ENCODE results near the gene RAI1.

The RAI1 gene

DNA sequence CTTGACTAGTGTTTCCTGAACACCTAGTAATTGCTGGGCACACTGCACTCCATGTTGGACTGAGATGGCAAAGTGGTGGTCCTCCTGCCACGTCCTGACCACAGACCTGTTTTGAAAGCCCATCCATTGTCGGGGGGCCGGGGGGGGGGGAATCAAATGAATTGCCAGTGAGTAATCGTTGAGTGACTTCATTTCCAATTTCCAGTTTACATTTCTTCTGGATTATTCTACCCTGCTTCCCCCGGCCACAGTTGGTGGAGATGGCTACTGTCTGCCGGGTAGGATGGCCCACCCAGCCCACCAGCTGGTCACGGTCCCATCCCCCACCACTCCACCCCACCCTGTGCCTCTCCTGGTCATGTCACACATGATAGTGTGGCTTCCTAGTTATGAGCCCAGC lies 18.2 kb downstream of the RAI1 start:
- no peak for DNase-seq

DNA sequence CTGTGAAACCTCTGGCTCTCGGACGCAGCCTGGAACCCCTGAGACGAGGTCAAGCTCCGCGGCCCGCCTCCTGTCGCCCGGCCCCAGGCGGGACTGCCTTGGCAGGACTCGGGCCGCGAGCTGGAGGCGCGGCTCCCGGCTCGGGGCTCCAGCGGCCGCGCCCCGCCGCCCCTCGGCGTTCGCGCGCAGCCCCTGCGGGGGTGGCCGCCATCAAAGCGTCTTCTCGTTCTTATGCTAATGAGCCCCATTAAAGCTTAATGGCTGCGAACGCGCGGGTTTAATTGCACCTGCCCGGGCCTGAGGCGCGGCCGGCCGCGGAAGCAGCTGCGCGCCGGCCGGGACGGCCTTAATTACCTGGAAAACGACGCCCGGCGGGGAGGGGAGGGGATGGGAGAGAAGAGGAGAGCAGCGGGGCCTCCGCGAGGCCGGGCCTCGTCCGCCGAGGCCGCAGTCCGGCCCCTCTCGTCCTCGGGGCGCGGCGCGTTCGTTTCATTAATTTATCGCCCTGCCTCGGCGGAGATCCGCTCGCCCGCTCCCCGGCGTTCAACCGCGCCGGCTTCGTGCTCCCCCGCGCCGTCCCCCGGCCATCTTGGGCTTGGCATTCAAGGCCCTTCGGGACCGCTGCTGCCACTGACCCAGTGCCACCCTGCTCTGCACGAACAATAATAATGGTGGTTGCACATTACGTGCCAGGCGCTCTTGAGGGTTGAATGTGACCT lies 19.2 kb downstream of the RAI1 start:
- no peak for DNase-seq

- DNase-seq = no peak
These were observed 19.9 kb downstream of the RAI1 start for GRCh38 chr17:17701112-17701511.

DNA sequence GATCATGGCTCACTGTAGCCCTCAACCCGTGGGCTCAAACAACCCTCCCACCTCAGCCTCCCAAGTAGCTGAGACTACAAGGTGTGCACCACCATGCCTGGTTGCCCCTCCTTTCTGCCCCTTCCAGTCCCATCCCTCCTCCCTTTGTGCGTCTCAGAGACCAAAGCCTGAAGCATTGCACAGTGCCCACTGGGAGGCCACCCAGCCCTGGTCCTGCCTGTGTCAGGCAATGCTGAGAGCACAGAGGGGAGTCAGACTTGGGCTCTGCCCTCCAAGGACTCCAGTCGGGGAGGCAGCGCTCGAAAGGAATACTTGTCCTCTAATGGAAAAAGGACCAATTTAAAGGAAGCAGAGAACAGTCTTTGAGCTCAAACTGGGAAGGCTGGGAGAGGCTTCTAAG lies 20.4 kb downstream of the RAI1 start:
- DNase-seq = no peak

- DNase-seq = no peak
These were observed 21.3 kb downstream of the RAI1 start for GRCh38 chr17:17702449-17703139.

DNA sequence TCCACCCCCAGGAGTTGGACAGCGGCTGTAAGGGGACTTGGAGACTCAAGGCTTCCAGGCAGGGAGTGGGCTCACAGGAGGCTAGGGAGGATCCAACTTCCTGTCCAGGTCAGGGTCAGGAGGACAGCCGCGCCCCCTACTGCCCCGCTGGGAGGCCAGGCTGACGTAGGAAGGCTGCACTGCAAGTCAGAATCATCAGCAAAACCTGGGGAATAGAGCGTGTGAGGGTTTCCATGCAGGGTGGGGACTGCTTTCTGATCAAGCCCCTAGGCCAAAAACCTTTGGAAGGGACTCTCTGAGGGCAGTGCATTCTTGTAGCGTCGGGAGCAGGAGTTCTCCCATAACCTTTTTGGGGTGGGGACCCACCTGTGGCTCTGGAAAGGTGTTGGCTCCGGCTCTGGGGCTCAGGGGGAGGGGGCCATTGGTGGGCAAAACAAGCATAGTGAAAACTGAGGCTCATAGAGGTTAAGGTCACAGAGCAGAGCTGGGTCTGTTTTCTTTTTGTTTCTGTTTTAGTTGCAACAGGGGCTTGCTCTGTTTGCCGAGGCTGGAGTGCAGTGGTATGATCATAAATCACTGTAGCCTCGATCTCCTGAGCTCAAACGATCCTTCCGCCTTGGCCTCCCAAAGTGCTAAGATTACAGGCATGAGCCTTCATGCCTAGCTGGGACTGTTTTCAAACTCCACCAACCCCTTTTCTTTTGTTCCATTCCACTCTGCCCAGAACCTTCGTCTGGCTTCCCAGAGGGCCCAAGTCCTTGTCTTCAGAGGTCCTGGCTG lies 22.1 kb downstream of the RAI1 start:
- peak; percentile 71 for DNase-seq

GRCh38 chr17:17704931-17705330 lies 23.7 kb downstream of the RAI1 start:
- no peak for DNase-seq

DNA sequence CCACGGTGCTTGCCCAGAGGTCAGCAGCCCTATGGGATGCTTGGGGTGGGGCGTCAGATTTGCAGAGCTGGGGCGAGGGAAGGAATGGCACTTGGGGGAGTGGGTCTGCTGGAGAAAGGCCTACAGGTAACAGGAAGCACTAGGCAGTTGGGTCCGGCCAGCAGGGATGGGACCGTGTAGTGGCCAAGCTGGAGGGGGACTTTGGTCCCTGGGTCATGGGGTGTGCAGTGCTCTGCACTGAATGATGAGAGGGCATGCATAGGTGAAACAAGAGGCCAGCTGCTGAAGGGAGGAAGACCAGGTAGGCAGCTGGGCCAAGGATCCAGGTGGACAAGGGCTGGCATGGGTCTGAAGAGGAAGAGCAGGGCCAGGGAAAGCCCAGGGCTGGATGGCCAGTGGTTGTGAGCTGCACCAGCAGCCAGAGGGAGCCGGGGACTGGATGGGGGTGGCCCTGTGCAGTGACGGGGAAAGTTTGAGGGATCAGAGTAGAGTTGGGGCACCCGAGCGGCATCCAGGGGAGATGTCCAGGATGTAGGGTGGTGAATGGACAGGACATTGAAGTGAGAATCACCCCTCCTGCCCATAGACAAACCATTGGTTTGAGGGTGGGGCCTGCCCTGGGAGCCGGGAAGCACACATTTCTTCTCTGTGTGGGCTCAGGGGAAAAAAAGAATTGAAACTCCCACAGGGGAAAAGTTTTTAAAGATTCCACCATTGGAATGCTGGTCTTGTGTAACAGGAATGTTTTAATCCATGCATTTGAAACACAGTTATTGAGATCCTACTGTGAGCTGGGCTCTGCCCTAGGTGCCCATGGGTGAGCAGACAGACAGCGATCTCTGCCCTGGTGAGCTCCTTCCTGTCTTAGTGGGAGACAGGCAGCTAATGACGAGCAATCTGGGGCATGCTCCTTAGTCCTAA lies 25.1 kb downstream of the RAI1 start:
- no peak for DNase-seq

DNA sequence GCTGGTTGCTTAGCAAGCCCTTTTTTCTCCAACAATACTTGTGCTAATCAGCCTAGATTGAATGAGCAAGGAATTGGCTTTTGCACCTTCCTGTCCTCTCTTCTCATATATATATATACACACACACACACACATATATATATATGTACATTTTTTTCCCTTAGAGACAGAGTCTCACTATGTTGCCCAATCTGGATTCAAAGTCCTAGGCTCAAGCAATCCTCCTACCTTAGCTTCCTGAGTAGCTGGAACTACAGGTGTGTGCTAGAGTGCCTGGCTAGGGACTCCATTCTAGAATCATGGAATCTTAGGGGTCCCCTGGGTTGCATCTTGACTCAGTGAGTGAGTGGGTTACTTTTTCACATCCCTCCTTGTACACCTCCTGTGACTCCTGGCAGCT lies 27.0 kb downstream of the RAI1 start:
- DNase-seq = no peak

DNA sequence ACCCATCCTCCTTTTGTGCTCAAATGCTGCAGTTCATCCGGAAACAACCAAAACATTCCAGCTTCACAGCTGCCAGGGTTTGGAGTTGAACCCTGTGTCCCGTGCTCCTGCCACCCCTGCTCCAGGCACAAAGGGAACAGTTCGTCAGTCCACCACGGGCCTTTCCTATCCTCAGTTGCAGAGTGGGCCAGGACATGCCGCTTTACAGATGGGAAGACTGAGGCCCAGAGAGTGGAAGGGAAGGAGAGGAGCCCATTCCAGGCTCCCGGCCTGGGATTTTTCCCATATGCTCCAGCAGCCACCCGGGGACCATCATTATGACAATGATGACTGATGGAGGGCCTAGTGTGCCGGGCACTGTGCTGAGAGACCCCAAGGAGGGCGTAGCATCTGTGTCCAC lies 27.6 kb downstream of the RAI1 start:
- no peak for DNase-seq

GRCh38 chr17:17709815-17710321 lies 28.6 kb downstream of the RAI1 start:
- DNase-seq = no peak

DNA sequence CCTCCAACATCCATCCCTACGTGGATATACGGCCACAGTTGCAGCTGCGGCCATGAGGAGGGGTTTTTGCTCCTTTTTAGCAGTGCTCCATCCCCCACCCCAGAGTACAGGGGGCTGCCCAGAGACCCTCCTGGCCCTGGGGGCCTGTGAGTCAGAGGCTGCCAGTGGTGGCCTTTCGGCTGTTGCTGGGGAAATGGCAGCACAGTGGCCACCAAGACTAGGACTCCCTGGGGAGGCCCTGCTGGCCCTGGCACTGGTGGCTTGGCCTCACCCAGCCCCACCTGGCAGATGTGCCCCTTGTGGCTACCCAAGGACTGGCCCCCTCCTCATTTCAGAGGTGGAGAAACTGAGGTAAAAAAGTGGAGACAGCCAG lies 29.1 kb downstream of the RAI1 start:
- no peak for DNase-seq

GRCh38 chr17:17710728-17711541 lies 29.7 kb downstream of the RAI1 start:
- DNase-seq = peak; percentile 68

DNA sequence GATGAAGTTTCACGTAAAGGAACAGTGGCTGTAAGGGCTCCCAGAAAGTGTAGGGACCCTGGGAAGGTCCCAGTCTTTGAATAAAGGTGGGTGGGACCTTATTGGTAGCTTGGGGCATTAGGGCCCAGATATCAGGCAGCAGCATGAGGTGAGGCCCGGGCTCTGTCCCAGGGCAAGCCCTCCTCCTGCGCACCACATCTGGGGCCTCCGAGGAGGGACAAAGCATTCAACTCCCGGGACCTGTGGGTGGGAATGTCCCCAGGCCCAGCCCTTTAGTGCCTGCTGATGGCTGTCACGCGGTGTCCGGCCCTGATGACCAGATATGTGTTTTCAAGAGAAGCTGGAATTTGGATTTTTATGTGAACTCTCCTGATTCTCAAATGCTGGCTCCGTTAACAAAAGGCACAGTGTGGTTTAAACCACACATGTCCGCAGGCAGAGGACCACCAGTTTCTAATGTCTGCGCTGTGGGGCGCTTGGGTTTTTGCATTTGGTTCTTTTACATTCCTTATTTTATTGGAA lies 30.4 kb downstream of the RAI1 start:
- DNase-seq = no peak

- no peak for DNase-seq
These were observed 31.1 kb downstream of the RAI1 start for GRCh38 chr17:17712268-17712924.

GRCh38 chr17:17713839-17714238 lies 32.6 kb downstream of the RAI1 start:
- DNase-seq = no peak

- DNase-seq = no peak
These were observed 33.1 kb downstream of the RAI1 start for GRCh38 chr17:17714261-17714866.

DNA sequence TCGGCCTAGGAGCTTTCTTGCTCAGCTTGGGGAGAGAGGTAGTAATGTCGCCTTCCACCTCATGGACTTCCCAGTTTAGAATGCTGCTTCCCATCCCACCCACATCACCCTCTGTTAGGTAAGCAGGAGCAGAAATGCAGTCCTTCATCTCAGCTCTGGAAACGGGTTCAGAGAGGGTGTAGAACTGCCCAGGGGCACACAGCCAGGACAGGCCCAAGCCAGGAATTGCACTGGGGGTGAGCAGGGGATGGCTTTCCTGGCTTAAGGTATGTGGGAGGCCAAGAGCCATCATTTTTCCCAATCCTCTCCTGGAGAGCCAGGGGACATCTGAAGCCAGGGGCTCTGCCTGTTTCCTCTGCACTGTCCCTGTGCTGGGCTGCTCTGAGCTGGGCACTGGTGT lies 33.6 kb downstream of the RAI1 start:
- DNase-seq = no peak

DNA sequence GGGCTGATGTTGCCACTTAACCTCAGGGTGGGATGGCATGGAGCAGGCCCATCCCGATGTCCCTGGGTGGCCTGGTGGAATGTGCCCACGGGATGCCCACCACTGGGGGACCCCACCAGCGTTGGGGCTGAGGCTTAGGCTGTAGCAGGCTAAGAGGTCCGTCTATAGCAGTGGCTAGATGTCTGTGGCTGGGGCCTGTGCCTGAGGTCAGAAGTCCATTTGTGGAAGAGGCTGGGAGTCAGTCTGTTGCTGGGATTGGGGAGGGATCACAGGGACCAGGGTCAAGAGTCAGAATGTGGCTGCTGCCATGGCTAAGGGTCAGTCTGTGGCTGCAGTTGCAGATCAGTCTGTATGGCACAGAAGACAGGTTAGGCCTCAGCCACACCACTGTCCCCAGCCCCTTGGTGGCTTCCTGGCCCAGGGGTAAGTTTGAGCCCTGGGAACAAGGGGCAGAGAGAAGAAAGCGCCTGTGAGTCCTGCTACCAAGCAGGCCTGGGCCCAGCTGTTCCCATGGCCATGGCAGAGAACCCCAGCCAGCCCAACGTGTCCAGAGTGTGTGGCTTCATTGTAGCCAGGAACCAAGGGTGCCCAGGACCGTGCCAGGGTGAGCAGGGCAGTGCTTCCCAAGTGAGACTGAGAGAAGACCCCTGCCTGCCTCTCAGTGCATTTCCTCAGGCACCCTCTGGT lies 35.7 kb downstream of the RAI1 start:
- no peak for DNase-seq

DNA sequence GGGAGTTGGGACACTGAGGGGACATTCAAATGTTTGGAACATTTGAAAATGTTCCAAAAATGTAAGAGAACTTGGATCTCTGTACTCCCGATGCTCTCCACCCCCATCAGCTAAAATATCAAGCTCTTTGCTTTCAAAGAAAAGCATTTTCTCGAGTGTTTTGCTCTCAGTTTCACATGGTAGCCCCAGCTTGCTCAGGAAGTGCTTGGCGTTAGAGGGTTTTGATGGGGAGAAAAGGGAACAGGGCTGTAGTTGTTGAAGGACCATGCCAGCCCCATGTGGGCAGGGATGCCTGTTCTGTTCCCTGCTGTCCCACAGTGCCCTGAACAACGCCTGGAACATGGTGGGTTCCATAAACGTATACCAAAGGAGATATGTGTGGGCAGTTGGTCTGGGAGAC lies 37.0 kb downstream of the RAI1 start:
- DNase-seq = no peak

All from left hindlimb (tissue), 1 donor.